CD4-positive, alpha-beta T cell treated with Interleukin-17A for 4 hours (primary cell): ENCODE results near the gene CYP26B1.

Experiments
- DNase-seq: peaks from one replicate; pipeline ENCODE4 v3.0.0-alpha.2; 2020; ENCODE audit warnings: mixed read lengths

CYP26B1 gene

DNA sequence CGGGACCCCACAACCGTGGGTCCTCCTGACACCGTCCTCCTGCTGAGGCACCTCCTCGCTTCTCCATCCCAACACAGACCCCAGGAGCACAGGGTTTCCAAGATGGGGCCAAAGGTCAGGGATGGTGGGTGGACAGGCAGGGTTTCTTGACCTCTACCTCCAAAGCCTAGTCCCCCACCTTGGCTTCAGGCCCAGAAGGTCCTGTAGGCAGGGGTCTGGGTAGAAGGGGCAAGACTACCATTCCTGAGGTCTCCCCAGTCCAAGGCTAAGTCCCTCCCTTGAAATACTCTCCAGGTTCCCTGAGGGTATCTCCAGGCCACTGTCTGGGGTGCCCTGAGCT, 7.1 kb downstream of the CYP26B1 start:
- no peak for DNase-seq

DNA sequence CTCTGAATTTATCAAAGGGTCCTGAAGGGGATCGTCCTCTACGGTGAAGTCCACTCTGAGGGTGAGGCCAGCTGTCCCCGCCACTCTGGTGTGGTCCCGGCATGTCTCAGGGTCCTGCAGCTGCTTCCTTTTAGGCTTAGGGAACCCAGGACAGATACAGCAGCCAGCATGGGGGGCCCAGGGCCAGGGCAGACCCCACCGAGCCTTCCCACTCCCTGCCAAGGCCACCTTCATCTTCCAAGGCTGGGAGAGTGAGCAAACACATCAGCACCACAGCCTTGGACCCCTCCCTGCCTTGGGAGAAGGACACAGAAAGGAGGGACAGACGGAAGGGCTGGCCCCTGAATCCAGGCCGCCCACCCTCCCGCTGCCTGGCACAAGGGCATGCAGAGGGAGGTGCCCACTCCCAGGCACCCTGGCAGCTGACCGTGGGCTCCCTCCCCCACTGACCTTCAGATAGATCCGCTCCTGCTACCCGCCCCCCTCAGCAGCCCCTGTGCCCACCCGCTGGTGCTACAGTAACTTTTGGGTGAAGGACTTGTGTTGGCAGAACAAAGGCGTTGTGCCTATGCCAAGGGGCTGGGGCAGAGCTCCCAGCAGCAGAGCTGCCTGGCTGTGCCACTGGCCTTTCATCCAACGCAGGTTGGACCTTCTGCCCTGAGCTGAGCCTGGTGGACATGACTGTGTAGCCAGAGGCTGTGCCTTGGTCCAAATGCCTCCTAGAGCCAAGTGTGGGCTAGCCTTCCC, 7.6 kb downstream of the CYP26B1 start:
- no peak for DNase-seq

GRCh38 chr2:72139471-72139873, 8.2 kb downstream of the CYP26B1 start:
- no peak for DNase-seq

GRCh38 chr2:72138921-72139381, 8.7 kb downstream of the CYP26B1 start:
- DNase-seq = no peak

DNA sequence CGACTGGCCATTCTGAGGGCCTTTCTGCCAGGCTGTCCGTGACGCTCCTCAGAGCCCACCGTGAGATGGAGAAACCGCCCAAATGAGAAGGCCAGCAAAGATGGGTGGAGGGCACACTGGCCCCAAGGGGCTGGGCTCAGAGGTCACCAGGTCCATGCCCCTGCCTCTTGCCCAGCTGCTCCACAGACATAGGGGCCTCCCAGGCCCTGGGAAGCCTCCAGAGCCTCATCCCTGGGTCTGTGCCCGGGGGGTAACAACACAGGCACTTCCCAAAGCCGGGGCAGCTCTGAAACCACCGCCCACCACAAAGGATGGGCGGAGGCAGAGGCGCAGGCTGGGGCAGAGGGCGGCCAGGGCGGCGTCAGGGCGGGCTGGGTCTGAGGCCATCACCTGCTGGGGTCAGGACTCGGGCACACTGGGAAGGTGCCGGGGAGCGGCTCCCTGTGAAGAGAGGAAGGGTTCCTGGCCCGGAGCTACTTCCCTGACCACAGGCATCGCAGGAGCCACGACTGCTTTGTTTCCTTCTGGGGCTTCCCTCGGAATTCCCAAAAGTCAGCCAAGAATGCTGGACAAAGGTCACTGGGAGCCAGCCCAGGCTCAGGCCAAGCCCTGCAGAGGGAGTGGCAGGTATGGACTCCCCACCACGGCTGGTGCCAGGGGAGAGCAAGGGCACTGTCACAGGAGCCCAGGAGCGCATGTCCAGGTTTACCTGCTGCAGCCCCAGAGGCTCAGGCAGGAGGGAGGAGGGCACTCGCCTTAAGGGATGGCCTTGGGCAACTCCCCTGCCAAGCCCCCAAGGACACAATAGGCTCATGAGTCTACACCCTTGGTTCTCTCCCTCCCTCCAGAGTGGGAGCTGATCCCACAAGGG, 9.4 kb downstream of the CYP26B1 start:
- DNase-seq = no peak

GRCh38 chr2:72137498-72138010, 10.1 kb downstream of the CYP26B1 start:
- peak; percentile 61 for DNase-seq

GRCh38 chr2:72136933-72137497, 10.6 kb downstream of the CYP26B1 start:
- no peak for DNase-seq

DNA sequence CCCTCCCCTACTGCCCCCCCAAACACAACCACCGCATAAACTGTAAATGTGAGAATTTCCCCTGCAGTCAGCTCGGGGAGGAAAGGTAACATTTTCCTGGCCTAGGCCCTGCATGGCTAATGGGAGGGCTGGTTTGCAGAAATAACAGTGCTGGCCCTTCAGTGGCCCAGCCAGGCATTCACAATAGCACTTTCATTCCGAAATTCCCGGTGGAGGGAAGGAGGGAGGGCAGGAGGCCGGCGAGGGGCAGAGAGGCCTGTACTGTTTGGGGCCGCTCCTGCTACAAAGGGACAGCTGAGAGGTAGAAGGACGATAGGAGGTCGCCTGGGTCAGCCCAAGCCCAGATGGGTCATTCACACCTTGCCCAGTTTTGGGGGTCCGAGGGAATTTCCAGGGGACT, 11.3 kb downstream of the CYP26B1 start:
- DNase-seq = no peak

DNA sequence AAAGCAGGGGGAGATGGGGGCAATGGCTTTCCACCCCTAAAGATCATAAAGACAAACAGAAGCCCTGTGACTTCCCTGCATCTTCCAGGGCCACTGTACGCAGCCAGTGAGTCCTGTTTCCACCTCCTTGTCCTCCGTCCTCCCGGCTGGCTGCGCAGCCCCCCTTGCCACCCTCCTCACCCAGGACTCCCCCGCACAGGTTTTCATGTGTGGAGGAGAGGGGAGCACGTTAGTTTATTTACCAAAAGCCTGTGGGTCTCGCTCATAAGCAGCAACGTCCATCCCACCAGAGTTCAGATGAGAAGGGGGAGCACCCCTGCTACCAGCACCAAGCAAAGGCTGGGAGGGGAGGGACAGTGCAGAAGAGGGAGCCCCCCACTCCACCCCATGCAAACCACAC, 11.7 kb downstream of the CYP26B1 start:
- DNase-seq = no peak

DNA sequence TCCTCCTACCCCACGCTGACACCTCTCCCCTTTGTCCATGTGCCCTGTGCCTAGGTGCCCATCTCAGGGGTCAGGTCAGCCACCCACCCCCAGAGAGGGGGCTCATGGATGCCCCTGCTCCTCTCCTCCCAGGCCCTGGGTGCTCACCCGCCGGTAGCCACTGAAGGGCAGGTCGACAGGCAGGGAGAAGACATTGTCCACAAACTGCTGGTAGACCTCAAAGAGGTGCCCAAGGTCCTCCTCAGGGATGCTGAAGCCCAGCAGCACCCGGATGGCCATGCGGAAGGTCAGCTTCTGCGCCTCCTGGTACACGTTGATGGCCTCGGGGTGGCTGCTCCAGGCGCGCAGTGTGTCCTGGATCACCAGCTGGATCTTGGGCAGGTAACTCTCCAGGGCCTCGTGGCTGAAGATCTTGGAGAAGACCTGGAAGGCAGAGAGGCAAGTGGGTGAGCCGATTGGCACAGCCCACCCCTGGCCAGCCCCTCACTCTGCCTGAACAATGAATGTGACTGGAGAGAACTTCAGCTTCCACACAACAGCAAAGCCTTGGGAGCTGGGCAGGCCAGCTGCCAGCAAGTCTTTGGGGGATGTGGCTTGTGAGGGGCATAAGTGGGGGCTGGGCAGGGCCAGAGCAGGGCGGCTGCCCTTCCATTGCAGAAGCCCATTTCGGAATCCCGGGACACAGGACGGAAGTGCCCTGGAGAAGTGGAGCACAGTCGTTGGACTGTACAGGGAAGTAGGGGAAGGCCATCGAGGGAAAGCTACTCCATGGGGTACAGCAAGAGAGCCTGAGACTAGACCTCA, 12.5 kb downstream of the CYP26B1 start:
- DNase-seq = no peak

DNA sequence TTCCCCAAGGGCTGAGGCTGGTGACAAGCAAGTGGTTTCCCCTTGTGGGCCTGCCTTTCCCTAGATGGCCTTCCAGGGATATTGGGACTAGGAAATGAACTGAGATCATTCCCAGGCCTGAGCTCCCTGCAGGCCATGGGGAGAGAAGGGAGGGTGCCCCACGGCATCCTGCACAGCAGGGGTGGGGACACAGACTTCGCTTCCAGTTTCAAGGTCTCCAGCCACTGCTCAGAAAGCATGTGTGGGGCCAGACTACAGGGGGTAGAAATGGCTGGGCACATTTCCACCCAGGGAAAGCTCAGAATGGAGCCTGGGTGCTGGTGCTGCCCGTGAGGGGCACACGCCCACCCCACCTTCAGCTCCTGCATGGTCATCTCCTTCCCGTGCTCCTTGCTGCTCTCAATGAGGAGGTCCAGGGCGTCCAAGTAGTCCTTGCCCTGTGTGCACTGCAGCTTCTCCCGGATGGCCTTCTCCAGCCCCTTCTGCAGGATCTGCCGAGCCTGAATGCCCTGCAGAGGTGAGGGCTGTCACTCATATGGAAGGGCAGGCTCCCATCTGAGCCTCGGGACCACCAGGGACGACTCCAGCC, 13.2 kb downstream of the CYP26B1 start:
- no peak for DNase-seq

DNA sequence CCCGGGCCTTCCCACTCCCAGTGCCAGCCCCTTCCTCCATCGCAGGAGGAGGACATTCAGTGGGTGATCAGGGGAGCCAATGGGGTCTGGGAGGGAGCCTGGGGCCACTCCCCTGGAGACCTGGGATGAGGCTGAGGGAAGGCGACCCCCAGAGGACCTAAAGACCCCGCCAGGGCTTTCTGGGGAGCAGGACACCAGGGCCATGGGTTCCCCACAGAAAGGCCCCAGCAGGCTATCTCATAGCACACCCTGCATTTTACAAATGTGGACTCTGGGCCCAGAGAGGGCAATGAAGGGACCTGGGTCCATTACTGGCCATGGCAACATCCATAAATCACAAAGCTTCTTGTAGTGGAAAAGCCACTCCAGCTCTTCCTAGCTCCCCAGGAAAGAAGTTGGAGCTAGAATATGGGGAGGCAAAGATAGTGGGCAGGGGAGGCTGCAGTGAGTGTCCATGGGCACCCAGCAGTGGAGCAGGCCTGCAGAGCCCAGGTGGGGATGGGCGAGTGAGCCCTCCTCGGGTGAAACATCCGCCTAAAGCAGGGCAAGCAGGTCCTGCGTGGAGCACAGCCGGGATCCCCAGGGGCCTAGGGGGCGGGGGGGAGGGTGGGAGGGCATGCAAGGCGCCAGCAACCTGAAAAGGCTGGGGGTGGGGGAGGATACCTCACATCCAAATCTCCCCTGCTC, 13.8 kb downstream of the CYP26B1 start:
- no peak for DNase-seq

DNA sequence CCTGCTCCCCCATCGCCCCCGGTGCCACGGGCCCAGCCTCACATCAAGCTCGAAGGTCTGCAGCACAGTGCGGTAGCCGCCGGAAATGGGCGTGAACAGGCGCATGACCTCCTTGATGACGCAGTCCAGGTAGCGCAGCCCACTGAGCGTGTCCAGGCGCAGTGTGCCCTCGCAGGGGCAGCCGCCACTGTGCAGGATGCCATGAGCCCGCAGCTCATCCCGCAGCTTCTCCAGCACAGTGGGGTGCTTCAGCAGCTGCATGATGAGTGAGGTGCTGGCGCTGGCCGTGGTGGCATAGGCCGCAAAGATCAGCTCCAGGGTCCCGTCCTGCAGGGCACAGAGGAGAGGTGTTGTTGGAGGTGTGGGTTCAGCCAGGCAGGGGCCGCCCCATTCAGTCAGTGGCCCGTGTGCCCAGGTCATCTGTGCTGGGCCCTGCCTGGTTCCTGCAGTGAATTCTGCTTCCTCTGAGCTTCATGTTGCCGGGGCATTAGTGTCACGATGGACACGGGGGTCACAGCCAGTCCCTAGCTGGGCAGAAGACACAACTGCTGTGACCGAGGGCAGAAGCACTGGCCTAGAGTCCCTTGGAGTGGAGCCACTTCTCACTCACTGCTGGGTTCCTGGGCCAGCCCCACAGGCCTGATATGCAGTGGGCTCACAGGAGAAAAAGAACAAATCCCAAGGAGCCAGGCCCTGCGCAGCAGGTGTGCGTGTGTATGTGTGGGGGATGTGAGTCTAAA, 14.5 kb downstream of the CYP26B1 start:
- no peak for DNase-seq

- DNase-seq = no peak
Observed at GRCh38 chr2:72131916-72132841, 15.5 kb downstream of the CYP26B1 start.

- no peak for DNase-seq
Observed at GRCh38 chr2:72131371-72131891, 16.2 kb downstream of the CYP26B1 start.

- DNase-seq = no peak
Observed at GRCh38 chr2:72130659-72131360, 16.9 kb downstream of the CYP26B1 start.

DNA sequence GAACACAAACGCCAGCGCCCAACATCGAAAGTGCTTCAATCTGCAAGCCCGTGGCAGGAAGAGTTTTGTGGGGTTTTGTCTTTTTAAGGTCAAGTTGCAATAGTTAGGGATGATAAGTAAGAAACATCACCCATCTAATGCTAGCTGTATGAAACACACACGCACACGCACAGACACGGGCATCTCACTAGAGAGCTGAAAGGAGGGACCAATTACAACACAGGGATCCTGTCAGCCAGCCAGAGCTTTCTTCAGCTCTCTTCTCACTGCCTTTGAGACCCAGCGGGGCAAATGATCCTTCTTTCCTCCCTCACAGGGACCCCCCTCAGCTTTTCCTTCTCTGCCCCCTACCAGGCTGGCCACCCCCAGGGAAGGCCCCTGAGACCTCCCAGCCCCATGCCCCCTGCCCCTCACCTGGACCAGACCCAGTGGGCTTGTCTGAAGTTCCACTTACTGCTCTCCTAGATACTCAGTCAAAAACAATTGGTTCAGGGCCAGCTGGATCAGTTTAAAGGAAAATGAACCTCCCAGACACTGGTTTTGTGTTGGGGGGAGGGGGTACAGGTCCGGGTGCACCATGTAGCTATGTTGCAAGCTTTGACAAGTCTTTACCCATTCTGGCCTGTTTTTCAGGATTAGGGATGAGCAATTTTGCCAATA, 17.9 kb downstream of the CYP26B1 start:
- DNase-seq = no peak

GRCh38 chr2:72128843-72129227, 18.8 kb downstream of the CYP26B1 start:
- DNase-seq = no peak
